Inferior parietal cortex (tissue), 1 donor: ENCODE measurements around the gene IQCE.

Source experiments
- DNase-seq: peaks from one replicate; pipeline ENCODE4 v3.0.0-alpha.2; 2016; ENCODE audit errors: extremely low spot score

IQCE gene

GRCh38 chr7:2633538-2634266 is 74.9 kb downstream of the IQCE start:
- peak; percentile 35 for DNase-seq

DNA sequence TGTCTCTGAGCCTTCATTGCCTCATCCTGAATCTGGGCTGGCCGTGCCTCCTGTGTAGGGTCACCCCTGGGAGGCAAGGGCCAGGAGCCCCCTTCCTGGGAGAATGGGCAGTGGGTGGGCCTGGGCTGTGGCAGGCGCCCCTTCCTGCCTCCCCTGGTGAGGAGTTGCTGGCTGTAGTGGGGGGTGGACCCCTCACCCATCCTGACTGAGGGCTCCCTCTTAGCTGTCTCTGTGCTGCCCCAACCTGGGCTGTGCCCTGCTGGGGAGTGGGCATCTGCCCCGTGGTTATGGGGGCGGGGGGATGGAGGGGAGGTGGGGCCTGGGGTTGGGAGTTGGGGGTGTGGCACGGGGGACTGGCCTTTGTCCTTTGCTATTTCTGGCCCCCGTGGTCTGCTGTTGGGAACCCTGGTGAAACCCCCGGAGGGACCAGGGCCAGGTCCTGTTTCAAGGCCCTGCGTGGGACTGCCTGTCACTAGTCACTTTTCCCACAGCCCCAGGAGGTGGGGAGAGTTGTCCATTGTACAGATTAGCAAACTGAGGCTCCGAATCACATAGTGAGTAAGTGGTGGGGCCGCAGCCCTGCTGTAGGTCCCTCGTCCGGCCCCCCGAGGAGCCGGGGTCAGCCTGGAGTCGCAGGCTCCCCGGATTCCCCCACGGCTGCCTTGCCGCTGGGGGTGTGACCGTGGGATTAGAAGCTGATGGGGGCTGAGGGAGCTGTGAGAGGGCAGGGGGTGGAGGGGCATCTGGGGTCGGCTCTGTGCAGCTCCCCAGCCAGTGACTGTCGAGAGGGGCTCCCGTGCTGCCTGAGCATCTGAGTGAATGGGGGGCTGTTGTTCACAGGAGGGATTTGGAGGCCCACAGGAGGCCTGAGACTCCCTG is 75.7 kb downstream of the IQCE start:
- DNase-seq, result no peak

DNA sequence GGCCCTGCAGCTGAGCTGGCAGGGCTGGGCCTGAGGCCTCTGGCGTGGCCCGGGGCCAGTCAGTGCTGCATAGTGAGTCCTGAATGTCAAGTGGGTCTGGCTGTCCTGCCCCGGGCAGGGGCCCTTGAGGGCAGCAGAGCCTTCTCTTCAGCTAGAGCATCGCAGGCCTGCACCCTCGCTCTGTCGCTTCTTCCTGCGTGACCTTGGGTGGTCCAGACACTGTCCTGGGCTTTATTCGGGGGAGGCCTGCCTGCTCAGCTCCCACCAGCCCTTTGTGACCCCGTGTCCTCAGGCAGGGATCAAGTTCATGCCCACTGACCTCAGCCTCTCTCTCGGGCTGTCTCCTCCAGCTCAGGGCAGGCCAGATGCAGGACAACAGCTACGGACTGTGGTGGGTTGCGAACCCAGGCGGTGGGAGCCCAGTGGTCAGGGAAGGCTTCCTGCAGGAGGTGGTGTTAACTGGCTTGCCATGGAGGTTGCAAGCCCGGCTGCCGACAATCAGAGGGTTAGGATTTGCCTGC is 76.4 kb downstream of the IQCE start:
- DNase-seq, result no peak

DNA sequence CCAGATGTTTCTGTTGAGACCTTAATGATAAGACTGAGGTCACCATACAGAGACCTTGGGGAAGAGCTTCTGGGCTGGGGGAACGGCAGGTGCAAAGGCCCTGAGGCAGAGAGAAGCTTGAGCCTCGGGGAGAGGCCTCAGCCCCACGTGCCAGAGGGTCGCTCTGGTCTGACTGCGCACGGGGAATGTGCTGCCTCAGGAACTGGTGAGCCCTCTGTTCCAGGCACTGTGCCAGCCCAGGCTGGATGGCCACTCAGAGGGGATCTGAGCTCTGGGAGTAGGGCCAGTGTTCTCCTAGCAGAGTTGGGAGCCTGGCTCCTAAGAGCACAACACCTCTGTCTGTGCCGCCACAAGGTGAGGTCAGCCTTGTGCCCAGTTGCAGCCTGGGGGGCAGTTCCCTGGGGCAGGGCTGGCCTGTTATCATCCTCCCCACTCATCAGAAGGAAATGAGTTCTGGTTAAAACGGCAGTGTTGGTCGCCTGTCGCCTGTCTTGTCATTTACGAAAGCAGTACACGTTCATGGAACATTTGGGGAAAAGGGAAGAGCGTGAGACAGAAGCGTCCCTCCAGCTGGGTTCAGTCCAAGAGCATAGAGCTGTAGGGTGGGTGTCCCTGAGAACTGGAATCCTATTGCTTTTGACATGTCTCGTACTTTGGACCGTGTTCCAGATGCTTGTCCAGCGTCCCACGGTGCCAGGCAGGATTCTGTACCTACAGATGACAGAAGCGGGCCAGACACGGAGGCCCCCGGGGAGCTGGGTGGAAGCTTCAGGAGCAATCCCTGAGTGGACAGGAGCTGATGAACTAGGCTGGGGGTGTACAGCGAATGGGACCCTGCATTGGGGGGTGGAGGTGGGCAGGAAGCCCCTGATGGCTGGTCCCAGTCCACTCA is 77.3 kb downstream of the IQCE start:
- DNase-seq, result peak; percentile 24

GRCh38 chr7:2637066-2637471 is 78.3 kb downstream of the IQCE start:
- no peak for DNase-seq

DNA sequence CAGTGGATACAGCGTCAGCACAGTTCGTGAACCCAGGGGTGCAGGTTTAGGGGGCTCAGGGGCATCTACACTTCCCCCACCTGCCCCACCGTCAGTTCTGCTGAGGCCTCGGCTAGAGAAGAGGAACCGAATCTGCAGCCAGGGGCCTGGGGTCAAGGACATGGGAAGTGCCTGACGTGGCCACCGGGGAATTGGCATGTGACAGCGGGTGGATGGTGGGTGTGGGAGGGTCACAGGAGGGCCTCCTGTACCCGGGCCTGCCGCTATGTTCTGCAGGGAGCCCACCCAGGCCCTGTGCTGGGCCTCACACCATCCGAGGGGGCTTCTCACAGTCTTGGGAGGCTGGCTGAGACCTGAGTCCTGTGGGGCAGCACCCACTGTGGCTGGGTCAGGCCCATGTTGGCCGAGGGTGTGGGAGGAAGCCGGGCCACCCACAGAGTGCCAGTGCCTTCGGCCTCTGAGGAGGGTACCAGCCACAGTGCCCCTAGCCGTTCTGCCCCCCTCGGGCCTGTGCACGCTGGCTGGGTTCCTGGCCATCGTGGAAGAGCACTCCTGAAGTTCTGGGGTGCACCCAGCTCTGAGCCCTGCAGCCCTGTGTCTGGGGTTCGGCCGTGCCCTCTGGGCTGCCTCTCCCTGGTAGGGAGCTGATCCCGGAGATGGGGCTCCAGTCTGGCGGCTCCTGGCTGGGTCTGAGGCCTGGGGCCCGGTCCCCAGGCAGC is 78.9 kb downstream of the IQCE start:
- DNase-seq, result no peak

DNA sequence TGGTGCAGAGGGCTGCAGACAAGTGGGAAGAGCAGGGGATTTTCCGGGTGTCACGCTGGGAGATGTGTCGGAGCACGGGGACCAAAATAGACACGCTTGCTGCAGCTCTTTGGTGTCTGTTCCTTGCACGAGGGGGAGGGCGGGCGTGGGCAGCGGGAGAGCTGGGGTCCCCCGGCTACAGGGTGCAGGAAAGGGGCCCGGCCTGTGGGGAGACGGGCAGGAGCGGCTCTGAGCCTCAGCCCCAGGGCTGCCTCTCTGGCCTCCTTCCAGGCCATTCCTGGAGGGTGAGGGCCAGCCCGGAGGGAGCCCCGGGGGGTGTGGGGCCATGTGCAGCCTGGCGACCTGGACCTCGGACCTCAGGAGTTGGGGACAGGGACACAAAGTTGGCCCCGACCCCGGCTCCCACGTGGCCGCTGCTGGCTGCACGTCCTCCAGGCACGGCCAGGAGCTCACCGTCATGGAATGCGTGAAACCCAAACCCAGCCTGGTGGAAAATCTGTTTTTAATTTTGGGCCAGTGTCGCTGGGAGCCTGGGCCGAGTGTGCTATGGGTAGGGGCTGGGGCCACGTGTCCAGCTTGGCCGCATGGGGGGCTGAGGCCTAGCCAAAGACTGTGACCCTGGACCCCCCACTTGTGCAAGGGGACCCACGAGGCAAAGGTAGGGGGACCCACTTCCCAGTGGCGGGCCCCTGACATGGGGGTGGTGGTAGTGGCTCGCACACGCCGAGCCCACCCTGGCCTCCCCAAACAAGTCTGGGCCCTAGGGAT is 79.6 kb downstream of the IQCE start:
- no peak for DNase-seq

DNA sequence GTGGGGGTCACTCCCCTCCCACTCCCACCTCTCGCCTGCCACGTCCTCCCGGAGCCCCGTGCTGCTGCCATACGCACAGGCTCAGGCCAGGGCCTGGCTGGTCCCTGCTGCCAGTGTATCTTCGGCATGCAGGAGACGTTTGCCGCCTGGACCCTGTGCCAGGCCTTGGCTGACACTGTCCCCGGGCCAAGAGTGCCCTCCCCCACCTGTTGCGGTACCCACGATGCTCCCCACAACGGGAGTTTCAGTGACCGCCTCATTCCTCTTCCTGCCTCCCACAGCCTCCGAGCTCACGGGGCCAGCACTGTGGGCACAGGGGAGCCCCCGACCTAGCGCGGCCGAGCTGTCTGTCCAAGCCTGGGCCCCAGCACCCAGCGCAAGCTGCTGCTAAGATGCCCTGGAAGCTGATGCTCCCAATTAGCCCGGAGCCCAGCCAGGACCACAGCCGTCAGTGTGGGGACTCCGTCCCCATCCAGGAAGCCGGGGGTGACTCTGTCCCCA is 80.5 kb downstream of the IQCE start:
- no peak for DNase-seq

DNA sequence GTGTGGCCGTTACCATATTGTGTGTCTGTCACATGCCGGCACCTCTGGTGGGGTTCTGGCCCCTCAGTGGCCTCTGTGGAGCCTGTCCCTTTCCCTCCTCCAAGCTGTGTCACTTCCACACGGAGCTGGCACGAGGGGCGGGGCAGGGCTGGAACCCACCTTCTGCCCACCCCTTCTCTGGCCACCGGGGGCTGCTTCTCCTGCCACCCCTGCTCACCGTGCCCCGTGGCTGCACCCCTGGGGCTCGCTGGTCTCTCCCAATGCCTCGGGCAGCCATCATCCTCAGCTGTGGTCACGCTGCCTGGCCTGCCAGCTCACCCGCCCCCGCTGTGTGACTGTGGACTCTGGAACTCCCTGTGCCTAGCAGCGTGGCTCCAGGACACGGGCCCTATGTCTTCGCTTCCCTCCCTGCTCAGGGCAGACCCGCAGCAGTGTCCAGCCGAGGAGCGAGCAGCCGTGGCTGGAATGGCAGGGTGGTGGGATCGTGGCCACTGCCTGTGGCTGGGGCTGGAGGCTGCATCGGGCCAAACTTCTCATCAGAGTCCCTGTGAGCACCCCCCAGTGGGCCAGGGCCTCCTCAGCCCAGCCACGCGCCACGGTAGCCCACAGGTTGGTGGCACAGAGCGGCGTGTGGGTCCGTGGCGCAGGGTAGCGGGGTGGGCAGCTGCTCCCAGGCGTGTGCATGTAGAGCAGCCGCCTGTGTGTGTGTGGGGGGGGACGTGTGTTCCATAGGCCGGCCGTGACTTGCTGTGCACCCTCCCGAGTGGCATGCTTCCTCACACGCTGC is 81.1 kb downstream of the IQCE start:
- no peak for DNase-seq

DNA sequence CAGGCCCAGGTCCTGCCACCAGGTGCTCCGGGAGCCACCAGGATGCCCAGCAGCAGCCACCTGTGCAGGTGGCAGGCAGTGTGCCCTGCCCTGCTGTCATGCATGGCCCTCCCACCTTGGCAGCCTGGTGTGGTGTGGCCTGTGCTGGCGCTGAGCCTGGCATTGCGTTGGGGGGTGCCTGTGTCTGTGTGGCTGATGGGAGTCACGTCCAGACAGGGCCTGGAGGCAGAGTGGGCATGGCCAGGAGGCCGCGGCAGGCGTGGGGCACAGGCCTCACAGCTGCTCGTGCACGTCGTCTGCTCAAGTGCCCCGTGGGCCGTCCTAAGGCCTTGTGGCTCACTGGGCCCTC is 81.7 kb downstream of the IQCE start:
- no peak for DNase-seq

DNA sequence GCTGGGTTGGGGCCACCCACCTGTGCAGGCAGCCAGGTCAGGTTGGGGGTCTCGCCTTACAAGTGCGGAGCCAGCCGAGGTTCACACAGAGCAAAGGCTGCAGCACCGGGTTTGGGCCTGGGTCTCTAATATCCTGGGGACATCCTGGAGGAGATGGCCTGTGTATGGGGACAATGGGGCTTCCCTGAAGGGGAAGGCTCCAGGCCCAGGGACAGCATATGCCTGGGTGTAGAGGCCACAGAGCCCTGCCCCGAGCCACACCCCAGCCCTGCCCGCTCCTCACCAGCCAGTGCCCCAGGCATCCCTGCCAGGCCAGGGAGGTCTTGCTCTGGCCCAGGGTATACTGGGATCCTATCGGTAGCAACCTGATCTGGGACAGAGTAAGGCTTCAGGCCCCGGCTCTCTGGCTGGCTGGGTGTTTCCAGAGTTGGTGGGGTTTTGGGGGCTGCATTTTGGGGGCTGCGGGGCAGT is 82.1 kb downstream of the IQCE start:
- no peak for DNase-seq

GRCh38 chr7:2641406-2642393 is 82.9 kb downstream of the IQCE start:
- DNase-seq, result peak; percentile 79

DNA sequence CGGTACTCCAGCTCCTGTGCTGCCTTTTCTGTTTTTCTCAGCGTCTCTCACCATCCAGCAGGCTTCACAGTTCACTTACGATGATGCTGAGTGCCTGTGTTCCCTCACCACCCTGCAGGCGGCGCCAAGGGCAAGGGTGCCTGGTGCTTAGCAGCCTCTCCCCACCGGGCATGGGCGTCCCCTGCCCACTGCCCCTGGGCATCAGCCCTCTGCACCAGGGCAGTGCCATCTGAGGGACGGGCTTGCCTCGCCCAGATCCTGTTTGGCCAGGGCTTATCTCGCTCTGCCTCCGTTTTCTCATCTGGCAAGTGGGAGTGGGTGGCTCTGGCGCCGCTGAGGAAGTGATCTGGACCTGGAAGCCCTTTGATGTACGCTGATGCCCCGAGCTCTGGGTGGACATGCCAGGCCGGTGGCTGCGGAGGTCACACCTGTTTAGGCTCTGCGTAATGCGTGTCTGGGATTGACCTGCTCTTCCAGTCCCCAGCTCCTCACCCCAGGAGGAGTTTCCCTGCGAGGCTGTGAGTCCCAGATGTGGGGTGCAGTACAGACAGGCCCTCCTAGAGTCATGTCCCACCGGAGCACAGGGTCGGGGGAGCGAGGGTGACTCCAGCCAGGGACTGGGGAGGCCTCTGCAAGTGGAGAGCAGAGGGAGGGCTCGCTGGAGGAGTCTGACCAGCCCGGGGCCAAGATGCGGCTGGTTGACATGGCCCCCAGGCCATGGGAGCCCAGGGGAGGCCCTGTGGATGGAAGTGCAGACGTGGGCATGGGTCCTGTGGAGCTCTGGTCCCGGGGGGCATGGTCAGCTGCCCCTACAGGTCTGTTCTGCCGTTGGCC is 84.8 kb downstream of the IQCE start:
- no peak for DNase-seq

GRCh38 chr7:2644220-2644561 is 85.4 kb downstream of the IQCE start:
- no peak for DNase-seq

DNA sequence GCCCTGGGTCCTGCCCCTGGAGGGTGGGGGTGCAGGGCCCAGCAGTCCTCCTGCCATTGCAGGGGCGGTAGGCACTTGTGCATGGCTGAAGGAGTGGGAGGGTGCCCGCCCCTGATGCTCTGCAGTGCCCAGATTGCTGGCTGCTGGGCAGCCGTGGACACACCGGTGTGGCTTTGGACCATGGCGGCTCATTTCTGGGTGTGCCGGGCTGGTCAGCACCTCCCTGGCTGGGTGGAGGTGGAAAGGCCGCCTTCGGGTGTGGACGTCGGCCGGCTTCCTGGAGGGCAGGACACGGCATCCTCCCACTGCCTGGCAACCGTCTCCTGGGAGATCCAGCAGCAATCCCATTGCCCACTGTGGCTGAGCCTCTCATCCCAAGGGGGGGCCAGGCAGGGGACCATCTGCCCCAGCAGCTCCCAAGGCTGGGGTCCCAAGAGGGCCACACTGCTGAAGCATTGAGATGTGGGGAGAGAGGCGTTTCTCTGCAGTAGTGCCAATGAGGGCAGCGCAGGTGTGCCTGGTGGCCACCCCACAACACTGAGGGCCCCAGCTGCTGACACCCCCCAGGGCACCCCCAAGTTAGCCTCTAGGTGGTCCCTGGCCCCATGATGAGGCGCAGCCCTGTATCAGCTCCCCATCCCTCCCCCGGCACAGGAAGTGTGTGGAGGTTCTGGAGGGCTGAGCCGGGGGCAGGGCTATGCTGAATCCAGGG is 85.9 kb downstream of the IQCE start:
- no peak for DNase-seq

DNA sequence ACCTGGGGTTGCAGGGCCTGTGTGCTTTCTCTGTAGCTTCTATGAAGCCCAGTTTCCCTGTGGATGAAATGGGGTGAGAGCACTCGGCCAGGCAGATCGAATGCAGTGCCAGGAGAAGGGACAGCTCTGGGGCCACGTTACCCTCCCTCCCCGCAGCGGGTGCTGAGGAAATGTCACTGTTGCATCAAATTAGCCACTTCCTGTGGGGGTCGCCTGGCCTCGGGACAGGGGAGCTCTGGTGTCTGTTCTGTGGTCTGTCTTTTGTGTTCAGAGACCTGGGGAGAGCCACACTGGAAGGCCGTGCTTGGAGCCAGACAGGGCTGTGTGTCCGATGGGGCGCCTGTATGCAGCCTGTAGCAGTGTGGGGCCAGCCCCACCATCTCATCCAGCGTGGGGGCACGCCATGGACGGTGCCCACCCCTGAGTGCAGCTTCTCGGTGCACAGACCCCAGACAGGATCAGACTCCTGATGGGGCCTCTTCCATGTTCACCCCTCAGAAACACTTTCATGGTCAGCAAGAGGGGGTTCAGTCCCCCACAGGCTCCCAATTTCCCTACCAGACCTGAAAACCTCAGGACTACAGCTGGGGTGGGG is 86.6 kb downstream of the IQCE start:
- DNase-seq, result no peak
